Esophagus squamous epithelium (tissue), 4 donors: ENCODE measurements around the gene DNAH2.

Source experiments
- CTCF ChIP-seq, 6 experiments: fragments of 450-650 bp in 4 of 6; fragments of 200-600 bp in 2 of 6; sonication (generic) in 2 of 6; IDR thresholded peaks; one replicate each; pipeline ENCODE4 v1.5.1; 2016 to 2019; ENCODE audit warnings: antibody characterized with exemption in 6 of 6, mild to moderate bottlenecking in 4 of 6, moderate library complexity in 4 of 6
- POLR2A ChIP-seq, 4 donors: fragments of 450-650 bp; IDR thresholded peaks; one replicate each; pipeline ENCODE4 v1.6.1; 2017; ENCODE audit warnings: antibody characterized with exemption in 4 of 4, mild to moderate bottlenecking in 4 of 4, moderate library complexity in 3 of 4

- no peak for TF ChIP-seq CTCF (IDR thresholded peaks at IDR 0.05)
- TF ChIP-seq POLR2A (IDR thresholded peaks at IDR 0.05), result no peak
Measured at GRCh38 chr17:7838090-7839075, 120.8 kb downstream of the DNAH2 start.
